Dendritic cell treated with granulocyte-macrophage colony-stimulating factor and Interleukin-4, amounts not matched to agents 40 ng/mL and 50 ng/mL, for 4 days (primary cell): ENCODE data around the gene LUZP4.
"Not testable (repeated sequence)": the region's sequence is repeated elsewhere in the genome, so short reads cannot be mapped to it uniquely, and the experiment has no call there.

Source experiments
- H3K27ac Mint-ChIP-seq: one replicate; pipeline ENCODE4 v1.8.0; 2022; ENCODE audit warnings: mild to moderate bottlenecking, mixed read lengths
- H3K27me3 Mint-ChIP-seq: one replicate; pipeline ENCODE4 v1.8.0; 2022; ENCODE audit warnings: mild to moderate bottlenecking, mixed read lengths
- H3K36me3 Mint-ChIP-seq: one replicate; pipeline ENCODE4 v1.8.0; 2022; ENCODE audit warnings: low read depth, mixed read lengths
- H3K4me1 Mint-ChIP-seq: one replicate; pipeline ENCODE4 v1.8.0; 2022; ENCODE audit warnings: low read depth, mixed read lengths
- H3K4me3 Mint-ChIP-seq: one replicate; pipeline ENCODE4 v1.8.0; 2022; ENCODE audit warnings: mild to moderate bottlenecking, moderate library complexity, mixed read lengths
- H3K9me3 Mint-ChIP-seq: one replicate; pipeline ENCODE4 v1.8.0; 2022; ENCODE audit warnings: mixed read lengths
- intact Hi-C: fragments of 100-400 bp; cut with micrococcal nuclease; formaldehyde crosslinking; loops from one replicate; pipeline ENCODE4 v1.15.0; 2022

Gene LUZP4

GRCh38 chrX:115311601-115312001, 22.1 kb downstream of the LUZP4 start:
- no peaks in the 10 kb centered on the region for H3K4me1 Mint-ChIP-seq
- no peaks in the 10 kb centered on the region for H3K36me3 Mint-ChIP-seq
- no peaks in the 10 kb centered on the region for H3K27me3 Mint-ChIP-seq
- H3K9me3 Mint-ChIP-seq = no peaks in the 10 kb centered on the region
- intact Hi-C loops = no loop called here
- no peak overlapping the region for H3K27ac Mint-ChIP-seq
- H3K4me3 Mint-ChIP-seq = no peak overlapping the region

GRCh38 chrX:115318139-115318538, 28.6 kb downstream of the LUZP4 start:
- intact Hi-C loops = no loop called here

GRCh38 chrX:115322375-115322774, 32.9 kb downstream of the LUZP4 start:
- intact Hi-C loops = no loop called here
- Mint-ChIP-seq H3K36me3 (no peaks in the 10 kb centered on the region), H3K27me3 (no peaks in the 10 kb centered on the region), H3K9me3 (peaks cover 5% of the 10 kb centered on the region), H3K4me3 (no peak overlapping the region), H3K27ac (no peak overlapping the region), H3K4me1 (no peaks in the 10 kb centered on the region)

More at GRCh38 chrX:115318139-115318538, 28.6 kb downstream of the LUZP4 start:
- H3K27me3 Mint-ChIP-seq = no peaks in the 10 kb centered on the region
- peaks cover 5% of the 10 kb centered on the region for H3K9me3 Mint-ChIP-seq
- no peaks in the 10 kb centered on the region for H3K36me3 Mint-ChIP-seq
- H3K27ac Mint-ChIP-seq = no peak overlapping the region
- no peak overlapping the region for H3K4me3 Mint-ChIP-seq
- H3K4me1 Mint-ChIP-seq = no peaks in the 10 kb centered on the region

GRCh38 chrX:115324194-115324593, 34.7 kb downstream of the LUZP4 start:
- H3K27ac Mint-ChIP-seq = no peak overlapping the region

GRCh38 chrX:115329282-115329681, 39.8 kb downstream of the LUZP4 start:
- H3K27ac Mint-ChIP-seq, H3K4me1 Mint-ChIP-seq, H3K27me3 Mint-ChIP-seq, H3K36me3 Mint-ChIP-seq, H3K4me3 Mint-ChIP-seq, H3K9me3 Mint-ChIP-seq, intact Hi-C loops: not testable (repeated sequence)

More at GRCh38 chrX:115324194-115324593, 34.7 kb downstream of the LUZP4 start:
- Mint-ChIP-seq H3K4me3 (no peak overlapping the region), H3K9me3 (no peaks in the 10 kb centered on the region), H3K27me3 (no peaks in the 10 kb centered on the region), H3K36me3 (no peaks in the 10 kb centered on the region), H3K4me1 (no peaks in the 10 kb centered on the region)
- intact Hi-C loops = no loop called here

- Mint-ChIP-seq H3K9me3 (no peaks in the 10 kb centered on the region), H3K4me1 (no peaks in the 10 kb centered on the region), H3K27ac (no peak overlapping the region), H3K27me3 (no peaks in the 10 kb centered on the region), H3K4me3 (no peak overlapping the region), H3K36me3 (no peaks in the 10 kb centered on the region)
- intact Hi-C loops = loop anchor here (1.0 kb wide), 1 partner anchor 313 kb away; no protein-coding TSS in a partner anchor
Measured at GRCh38 chrX:115330498-115331168, 41.1 kb downstream of the LUZP4 start.

- no peaks in the 10 kb centered on the region for H3K36me3 Mint-ChIP-seq
- no peaks in the 10 kb centered on the region for H3K27me3 Mint-ChIP-seq
- H3K4me1 Mint-ChIP-seq = no peaks in the 10 kb centered on the region
- no peaks in the 10 kb centered on the region for H3K9me3 Mint-ChIP-seq
- no peak overlapping the region for H3K4me3 Mint-ChIP-seq
- H3K27ac Mint-ChIP-seq = no peak overlapping the region
- intact Hi-C loops = no loop called here
Measured at GRCh38 chrX:115332832-115333231, 43.3 kb downstream of the LUZP4 start.

- no peak overlapping the region for H3K4me3 Mint-ChIP-seq
- H3K4me1 Mint-ChIP-seq = no peaks in the 10 kb centered on the region
- no peaks in the 10 kb centered on the region for H3K27me3 Mint-ChIP-seq
- H3K9me3 Mint-ChIP-seq = no peaks in the 10 kb centered on the region
- no peaks in the 10 kb centered on the region for H3K36me3 Mint-ChIP-seq
- no peak overlapping the region for H3K27ac Mint-ChIP-seq
- intact Hi-C loops = no loop called here
Measured at GRCh38 chrX:115333446-115333845, 43.9 kb downstream of the LUZP4 start.

GRCh38 chrX:115337491-115338144, 48.1 kb downstream of the LUZP4 start:
- H3K4me3 Mint-ChIP-seq = no peak overlapping the region
- no peaks in the 10 kb centered on the region for H3K4me1 Mint-ChIP-seq
- no peaks in the 10 kb centered on the region for H3K36me3 Mint-ChIP-seq
- no peaks in the 10 kb centered on the region for H3K9me3 Mint-ChIP-seq
- intact Hi-C loops = no loop called here
- H3K27ac Mint-ChIP-seq = no peak overlapping the region
- no peaks in the 10 kb centered on the region for H3K27me3 Mint-ChIP-seq

GRCh38 chrX:115339441-115340025, 50.0 kb downstream of the LUZP4 start:
- Mint-ChIP-seq H3K4me3 (no peak overlapping the region), H3K4me1 (no peaks in the 10 kb centered on the region), H3K36me3 (no peaks in the 10 kb centered on the region), H3K9me3 (no peaks in the 10 kb centered on the region), H3K27ac (no peak overlapping the region), H3K27me3 (no peaks in the 10 kb centered on the region)
- intact Hi-C loops = no loop called here

GRCh38 chrX:115341421-115341820, 51.9 kb downstream of the LUZP4 start:
- Mint-ChIP-seq H3K36me3 (no peaks in the 10 kb centered on the region), H3K4me3 (no peak overlapping the region), H3K9me3 (no peaks in the 10 kb centered on the region), H3K27me3 (no peaks in the 10 kb centered on the region), H3K27ac (no peak overlapping the region), H3K4me1 (no peaks in the 10 kb centered on the region)
- intact Hi-C loops = no loop called here

- Mint-ChIP-seq H3K4me1 (no peaks in the 10 kb centered on the region), H3K36me3 (no peaks in the 10 kb centered on the region), H3K9me3 (no peaks in the 10 kb centered on the region), H3K27ac (no peak overlapping the region), H3K27me3 (no peaks in the 10 kb centered on the region), H3K4me3 (no peak overlapping the region)
- intact Hi-C loops = no loop called here
Measured at GRCh38 chrX:115344885-115345614, 55.5 kb downstream of the LUZP4 start.

- no peaks in the 10 kb centered on the region for H3K36me3 Mint-ChIP-seq
- no peaks in the 10 kb centered on the region for H3K9me3 Mint-ChIP-seq
- H3K27ac Mint-ChIP-seq = no peak overlapping the region
- no peak overlapping the region for H3K4me3 Mint-ChIP-seq
- no peaks in the 10 kb centered on the region for H3K4me1 Mint-ChIP-seq
- intact Hi-C loops = no loop called here
- no peaks in the 10 kb centered on the region for H3K27me3 Mint-ChIP-seq
Measured at GRCh38 chrX:115345615-115346014, 56.1 kb downstream of the LUZP4 start.

GRCh38 chrX:115346738-115347137, 57.2 kb downstream of the LUZP4 start:
- H3K27me3 Mint-ChIP-seq = not testable (repeated sequence)

More at GRCh38 chrX:115346738-115347137, 57.2 kb downstream of the LUZP4 start:
- H3K9me3 Mint-ChIP-seq, H3K4me3 Mint-ChIP-seq, intact Hi-C loops, H3K27ac Mint-ChIP-seq, H3K4me1 Mint-ChIP-seq, H3K36me3 Mint-ChIP-seq: not testable (repeated sequence)
